Heart right ventricle (tissue), 16 donors: ENCODE measurements around the gene PCYOX1L. TPM values are rescaled to one million over a fixed set of nuclear protein-coding genes. Genes with fewer than 3 reads are reported as not detected.

Experiments
- ATAC-seq, 8 donors: fragments of 200-7000 bp; cut with Tn5 transposase; one replicate each; pipeline ENCODE4 v1.9.1; 2020; ENCODE audit warnings: mild to moderate bottlenecking in 8 of 8, moderate library complexity in 8 of 8, moderate number of reproducible peaks in 1 of 8
- DNase-seq, 2 donors: peaks; one replicate each; pipeline ENCODE4 v3.0.0-alpha.2; 2020
- H3K27ac ChIP-seq, 10 donors: fragments of 200-600 bp; sonication (generic) in 2 of 10; one replicate each; pipeline versions ENCODE4 v1.5.0 to v1.8.0; 2020 to 2022; ENCODE audit warnings: mild to moderate bottlenecking in 3 of 10
- H3K27me3 ChIP-seq, 7 donors: fragments of 200-600 bp; one replicate each; pipeline ENCODE4 v1.8.0; 2021 to 2022; ENCODE audit warnings: mild to moderate bottlenecking in 2 of 7
- H3K36me3 ChIP-seq, 9 donors: fragments of 200-600 bp; sonication (generic) in 1 of 9; one replicate each; pipeline versions ENCODE4 v1.5.0 to v1.8.0; 2020 to 2022; ENCODE audit warnings: mild to moderate bottlenecking in 2 of 9
- H3K4me1 ChIP-seq, 9 donors: fragments of 200-600 bp; sonication (generic) in 1 of 9; one replicate each; pipeline versions ENCODE4 v1.5.0 to v1.8.0; 2020 to 2022; ENCODE audit warnings: mild to moderate bottlenecking in 4 of 9
- H3K4me3 ChIP-seq, 10 donors: fragments of 200-600 bp; sonication (generic) in 2 of 10; one replicate each; pipeline versions ENCODE4 v1.5.0 to v1.8.0; 2020 to 2022; ENCODE audit warnings: mild to moderate bottlenecking in 7 of 10, moderate library complexity in 2 of 10
- H3K9me3 ChIP-seq, 11 donors: fragments of 200-600 bp in 10 of 11; sonication (generic) in 2 of 11; one replicate each; pipeline versions ENCODE4 v1.5.0 to v1.8.0; 2013 to 2022; ENCODE audit warnings: mild to moderate bottlenecking in 2 of 11, control low read depth in 1 of 11, moderate library complexity in 1 of 11
- WGBS, 2 donors: extraction: QIAGEN DNeasy Blood & Tissue Kit; methylation state at CpG; one replicate each; pipeline ENCODE4 v1.1.7; 2013; ENCODE audit warnings: inconsistent platforms in 1 of 2; 5-methylcytosine and 5-hydroxymethylcytosine counted together
- intact Hi-C, 10 donors: fragments of 100-400 bp; cut with DNase I; formaldehyde crosslinking; loops; one replicate each; pipeline versions ENCODE4 v1.11.1 to v1.14.2; 2022
- polyA plus RNA-seq, 2 donors: library from polyadenylated mRNA; stranded (reverse); fragments of 200-250 nt; gene quantifications; one replicate each; pipeline ENCODE4 v1.2.3, GENCODE V29; 2013
- total RNA-seq, 10 donors: library from RNA; stranded (reverse); fragmentation: NEBNext Ultra II Directional in 3 of 10; extraction: Animal tissue kit (Norgen Biotek cat#: 25700) in 3 of 10; gene quantifications; one replicate each; pipeline versions ENCODE4 v1.2.1 to v1.2.4, GENCODE V29; 2021 to 2023
- TF ChIP-seq, protein P1 (sequence below), 9 donors: fragments of 200-600 bp; sonication (generic) in 2 of 9; IDR thresholded peaks; one replicate each; pipeline versions ENCODE4 v1.5.0 to v1.8.0; 2021 to 2022; ENCODE audit warnings: antibody characterized with exemption in 9 of 9, mild to moderate bottlenecking in 5 of 9, moderate library complexity in 1 of 9
- donor health status: Arrhythmogenic right ventricular cardiomyopathy.
- donor health status: ischemic (EF 13 %, LVEDD 7.1; RV severe dilation, severe dysfunction).
- donor health status: healthy with polysubstance abuse.
- donor health status: DM: no; HTN: yes; CAD: no.
- donor health status: DM: no; HTN: no; CAD: no.
- donor health status: ischemic (EF 25% LVEDD 6.9; RV normal size, moderate dysfunction).
- donor health status: ischemic (EF 25% LVEDD 5.7; RV mildly dilated, moderate dysfunction).
- donor health status: healthy.
- donor health status: DM: yes; HTN: yes; CAD: no.
- donor health status: Ischemic cardiomyopathy.
- donor health status: ischemic (EF 35%, LVEDD 5.7; RV mildly dilated, moderate dysfunction).
- donor health status: nonischemic (EF 11% LVEDD 7.7; RV severe dilation, severe dysfunction).
- donor health status: DM: yes; HTN: yes; CAD: no.
- donor health status: PGD.
- donor health status: ischemic (EF 29% LVEDD 5.4; RV normal size, mild dysfunction).
- donor health status: nonischemic (EF 23%, LVEDD 6.1; RV moderate dilation, normal function).

The PCYOX1L gene
- total and polyA plus RNA-seq, 12 donors = 2.6 to 6.2 (median 4.4) TPM

DNA sequence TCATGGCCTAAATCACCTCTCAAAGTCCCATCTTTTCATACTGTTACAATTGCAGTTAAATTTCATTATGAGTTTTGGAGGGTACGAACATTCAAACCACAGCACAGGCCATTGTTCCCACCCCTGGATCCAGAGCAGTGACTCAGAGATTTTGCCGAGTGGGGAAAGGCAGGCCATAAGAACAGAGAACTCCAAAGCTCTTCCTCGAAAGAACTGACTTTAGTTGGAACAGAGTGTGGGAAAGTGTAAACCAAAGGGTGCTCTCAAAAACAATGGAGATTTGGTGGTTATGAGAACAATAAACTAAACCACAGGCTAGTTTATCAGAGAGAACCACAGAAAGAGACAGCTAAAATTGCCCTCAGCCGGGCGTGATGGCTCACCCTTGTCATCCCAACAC is 32.0 kb upstream of the PCYOX1L start:
- ATAC-seq (no peak), DNase-seq (no peak)
- WGBS, 2 donors = 89 to 93% methylated on average over 5 of the region's 5 CpGs
- TF ChIP-seq, protein P1, sequence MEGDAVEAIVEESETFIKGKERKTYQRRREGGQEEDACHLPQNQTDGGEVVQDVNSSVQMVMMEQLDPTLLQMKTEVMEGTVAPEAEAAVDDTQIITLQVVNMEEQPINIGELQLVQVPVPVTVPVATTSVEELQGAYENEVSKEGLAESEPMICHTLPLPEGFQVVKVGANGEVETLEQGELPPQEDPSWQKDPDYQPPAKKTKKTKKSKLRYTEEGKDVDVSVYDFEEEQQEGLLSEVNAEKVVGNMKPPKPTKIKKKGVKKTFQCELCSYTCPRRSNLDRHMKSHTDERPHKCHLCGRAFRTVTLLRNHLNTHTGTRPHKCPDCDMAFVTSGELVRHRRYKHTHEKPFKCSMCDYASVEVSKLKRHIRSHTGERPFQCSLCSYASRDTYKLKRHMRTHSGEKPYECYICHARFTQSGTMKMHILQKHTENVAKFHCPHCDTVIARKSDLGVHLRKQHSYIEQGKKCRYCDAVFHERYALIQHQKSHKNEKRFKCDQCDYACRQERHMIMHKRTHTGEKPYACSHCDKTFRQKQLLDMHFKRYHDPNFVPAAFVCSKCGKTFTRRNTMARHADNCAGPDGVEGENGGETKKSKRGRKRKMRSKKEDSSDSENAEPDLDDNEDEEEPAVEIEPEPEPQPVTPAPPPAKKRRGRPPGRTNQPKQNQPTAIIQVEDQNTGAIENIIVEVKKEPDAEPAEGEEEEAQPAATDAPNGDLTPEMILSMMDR (IDR thresholded peaks at IDR 0.05) = no peak
- Histone ChIP-seq H3K27ac (peak overlapping the region in 3 of 10 donors; percentile 10 to 52 (median 20)), H3K9me3 (no peaks in the 10 kb centered on the region), H3K36me3 (peaks cover 0 to 100% (median 52%) of the 10 kb centered on the region in 9 donors), H3K27me3 (no peaks in the 10 kb centered on the region), H3K4me1 (peaks cover 3 to 42% (median 27%) of the 10 kb centered on the region in 9 donors), H3K4me3 (no peak overlapping the region)
- intact Hi-C loops = no loop called here

DNA sequence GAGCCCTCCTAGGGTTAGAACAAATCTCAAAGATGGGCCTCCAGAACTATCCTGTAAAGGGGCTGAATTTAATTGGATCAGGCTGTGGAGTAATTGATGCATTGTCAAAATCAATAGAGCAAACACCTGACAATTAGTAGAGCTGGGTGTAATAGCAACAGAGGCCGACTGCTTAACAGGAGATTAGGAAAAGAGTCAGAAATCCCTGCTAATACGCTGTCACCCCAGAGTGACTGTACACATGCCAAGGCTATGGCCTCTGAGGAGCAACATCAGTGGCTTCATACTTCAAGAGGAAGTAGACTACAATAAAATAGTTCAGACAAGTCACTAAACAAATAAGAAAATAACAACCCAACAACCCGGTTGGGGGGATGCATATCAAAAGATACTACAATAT is 31.2 kb upstream of the PCYOX1L start:
- Histone ChIP-seq H3K27me3 (no peaks in the 10 kb centered on the region), H3K9me3 (no peaks in the 10 kb centered on the region), H3K4me1 (peaks cover 0 to 34% (median 20%) of the 10 kb centered on the region in 9 donors), H3K4me3 (no peak overlapping the region), H3K36me3 (peaks cover 0 to 100% (median 50%) of the 10 kb centered on the region in 9 donors), H3K27ac (no peak overlapping the region)
- TF ChIP-seq, protein P1 (IDR thresholded peaks at IDR 0.05) = no peak
- 78 to 81% methylated on average over 3 of the region's 3 CpGs for WGBS, 2 donors
- intact Hi-C loops = no loop called here
- ATAC-seq (no peak), DNase-seq (no peak)

- no peak for DNase-seq
- TF ChIP-seq, protein P1 (IDR thresholded peaks at IDR 0.05) = no peak
Measured at GRCh38 chr5:149328177-149328576, 29.7 kb upstream of the PCYOX1L start.

GRCh38 chr5:149333711-149334443 is 24.0 kb upstream of the PCYOX1L start:
- peak in 3 of 8 donors; percentile 30 to 70 (median 35) for ATAC-seq
- intact Hi-C loops = no loop called here
- TF ChIP-seq, protein P1 (IDR thresholded peaks at IDR 0.05) = no peak
- peak overlapping the region in 3 of 10 donors; percentile 25 to 26 (median 26) for H3K27ac ChIP-seq
- H3K9me3 ChIP-seq = no peaks in the 10 kb centered on the region
- H3K4me1 ChIP-seq = peaks cover 0 to 8% (median 0%) of the 10 kb centered on the region in 9 donors
- no peak for DNase-seq
- peaks cover 0 to 100% (median 73%) of the 10 kb centered on the region in 9 donors for H3K36me3 ChIP-seq
- WGBS, 2 donors = 72 to 76% methylated on average over 2 of the region's 2 CpGs
- no peak overlapping the region for H3K4me3 ChIP-seq
- no peaks in the 10 kb centered on the region for H3K27me3 ChIP-seq

More at GRCh38 chr5:149328177-149328576, 29.7 kb upstream of the PCYOX1L start:
- no peak for ATAC-seq
- Histone ChIP-seq H3K36me3 (peaks cover 0 to 100% (median 57%) of the 10 kb centered on the region in 9 donors), H3K9me3 (no peaks in the 10 kb centered on the region), H3K4me1 (peaks cover 0 to 22% (median 6%) of the 10 kb centered on the region in 9 donors), H3K4me3 (no peak overlapping the region), H3K27ac (no peak overlapping the region), H3K27me3 (no peaks in the 10 kb centered on the region)
- intact Hi-C loops = no loop called here
- 94 to 96% methylated on average over 5 of the region's 5 CpGs for WGBS, 2 donors
